Loucy (cell line): ENCODE measurements around the gene SYNM.

Source experiments
- CTCF ChIP-seq: fragments of 200-600 bp; sonication (generic); conservative IDR thresholded peaks from 2 replicates; pipeline ENCODE4 v1.5.1; 2014; ENCODE audit warnings: mild to moderate bottlenecking, antibody characterized with exemption, low read length
- EZH2phosphoT487 ChIP-seq: fragments of 200-600 bp; IDR thresholded peaks from 2 replicates; pipeline ENCODE4 v1.6.1; 2018; ENCODE audit warnings: antibody characterized with exemption, mild to moderate bottlenecking, moderate library complexity, borderline replicate concordance

GRCh38 chr15:99106417-99107220, 1.7 kb downstream of the SYNM start:
- TF ChIP-seq CTCF (no peak), EZH2phosphoT487 (no peak)
